K562 (cell line): Measurements from ENCODE around the gene ECI1. TPM values are rescaled to one million over a fixed set of nuclear protein-coding genes. Genes with fewer than 3 reads are reported as not detected.

Experiments used
- CHD7 ChIP-seq: fragments of 200-600 bp; sonication (generic); IDR thresholded peaks from one replicate; pipeline ENCODE4 v1.6.1; 2012; ENCODE audit warnings: mild to moderate bottlenecking, low read depth, low read length, inconsistent platforms
- DMBX1 ChIP-seq: fragments of 250-450 bp; sonication (Bioruptor Pico); IDR thresholded peaks from 2 replicates; pipeline ENCODE4 v1.8.0; 2022; ENCODE audit warnings: inconsistent platforms, mild to moderate bottlenecking, moderate library complexity, borderline replicate concordance
- HMGXB4 ChIP-seq: sonication (generic); formaldehyde crosslinking; IDR thresholded peaks from 2 replicates; pipeline ENCODE4 v1.8.1; 2023; ENCODE audit warnings: mild to moderate bottlenecking, missing genetic modification reagents
- MLLT1 ChIP-seq, 2 experiments: fragments of 450-650 bp; IDR thresholded peaks; 2 replicates each; pipeline ENCODE4 v1.6.1; 2016
- NFATC3 ChIP-seq: fragments of 450-650 bp; IDR thresholded peaks from 2 replicates; pipeline ENCODE4 v1.6.1; 2017; ENCODE audit warnings: mild to moderate bottlenecking
- POLR2G ChIP-seq: fragments of 200-400 bp; formaldehyde crosslinking; IDR thresholded peaks from 2 replicates; pipeline ENCODE4 v1.6.1; 2017; ENCODE audit warnings: low read depth, mild to moderate bottlenecking, antibody characterized with exemption, low read length, moderate library complexity
- SRF ChIP-seq, 2 experiments: fragments of 250-450, 450-650 bp in 1 of 2; sonication (Bioruptor Pico) in 1 of 2; sonication (generic) in 1 of 2; formaldehyde crosslinking; IDR thresholded peaks; 2 replicates each; pipeline versions ENCODE4 v1.5.0 to v1.5.1; 2020 to 2022; ENCODE audit warnings: mild to moderate bottlenecking in 1 of 2, missing genetic modification reagents in 1 of 2
- ZNF79 ChIP-seq: fragments of 250-450 bp; sonication (Bioruptor Pico); IDR thresholded peaks from 2 replicates; pipeline ENCODE4 v1.4.0; 2020; ENCODE audit warnings: low read depth, mild to moderate bottlenecking, moderate library complexity
- polyA plus RNA-seq, 8 experiments: library from polyadenylated mRNA; depleted of rRNA in 4 of 8; stranded (reverse) in 5 of 8; unstranded in 3 of 8; fragments of >200 nt; fragmentation: Nextera tagmentation in 2 of 8; fragmentation: Illumina TruSeq in 1 of 8; extraction: Ambion mirVana in 2 of 8; extraction: Trizol in 1 of 8; gene quantifications; 2 replicates each; pipeline versions ENCODE4 v1.2.1 to v1.2.3, GENCODE V29; 2011 to 2014; ENCODE audit warnings: inconsistent platforms in 1 of 8, missing spikeins in 1 of 8
- total RNA-seq, 7 experiments: library from RNA; depleted of rRNA in 6 of 7; stranded (reverse); fragments of >200 nt in 6 of 7; fragmentation: Illumina TruSeq in 2 of 7; extraction: Trizol in 2 of 7; gene quantifications; 2 replicates each; pipeline versions ENCODE4 v1.2.1 to v1.2.3, GENCODE V29; 2011 to 2021; ENCODE audit warnings: low replicate concordance in 1 of 7
- TF ChIP-seq, protein P1 (sequence below), 2 experiments: fragments of 450-650 bp; IDR thresholded peaks; 2 replicates each; pipeline ENCODE4 v1.6.1; 2018; ENCODE audit warnings: mild to moderate bottlenecking in 2 of 2, low read depth in 1 of 2; ENCODE audit not compliant: partially characterized antibody in 2 of 2

Gene ECI1
- total and polyA plus RNA-seq, 9 of the 15 experiments (the other 6 are each of a cell fraction or from before 2014, with no cell fraction given): 4.7 to 189 (median 54.0) TPM

DNA sequence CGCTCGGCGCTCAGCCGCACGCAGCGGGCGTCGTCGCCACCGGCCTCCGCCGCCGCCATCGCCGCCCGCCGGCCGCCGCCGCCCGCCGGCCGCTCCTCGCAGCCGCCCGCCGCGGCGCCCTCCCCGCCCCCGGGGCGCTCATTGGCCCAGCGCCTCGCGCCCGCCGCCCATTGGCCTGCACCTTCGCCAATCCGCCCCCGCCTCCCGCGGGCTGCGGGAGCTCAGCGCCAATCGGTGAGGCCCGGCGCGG, 36.7 kb downstream of the ECI1 start, which contains the start of gene PGP (continued):
- TF ChIP-seq CHD7 (no peak), NFATC3 (no peak), MLLT1 (IDR thresholded peaks at IDR 0.05) (peak in 1 of 2 experiments; percentile 97; a peak in 2 of 4 replicates), POLR2G (no peak), ZNF79 (CRISPR knock-in tag) (no peak), DMBX1 (CRISPR knock-in tag) (peak; percentile 91; the same call in 1 of the 2 replicates), SRF (CRISPR knock-in tag; IDR thresholded peaks at IDR 0.05) (0 out of 4 replicates have a peak, but pooled peaks of 1 of the 2 experiments have one; percentile 56), HMGXB4 (CRISPR knock-in tag) (no peak)
- TF ChIP-seq, protein P1, sequence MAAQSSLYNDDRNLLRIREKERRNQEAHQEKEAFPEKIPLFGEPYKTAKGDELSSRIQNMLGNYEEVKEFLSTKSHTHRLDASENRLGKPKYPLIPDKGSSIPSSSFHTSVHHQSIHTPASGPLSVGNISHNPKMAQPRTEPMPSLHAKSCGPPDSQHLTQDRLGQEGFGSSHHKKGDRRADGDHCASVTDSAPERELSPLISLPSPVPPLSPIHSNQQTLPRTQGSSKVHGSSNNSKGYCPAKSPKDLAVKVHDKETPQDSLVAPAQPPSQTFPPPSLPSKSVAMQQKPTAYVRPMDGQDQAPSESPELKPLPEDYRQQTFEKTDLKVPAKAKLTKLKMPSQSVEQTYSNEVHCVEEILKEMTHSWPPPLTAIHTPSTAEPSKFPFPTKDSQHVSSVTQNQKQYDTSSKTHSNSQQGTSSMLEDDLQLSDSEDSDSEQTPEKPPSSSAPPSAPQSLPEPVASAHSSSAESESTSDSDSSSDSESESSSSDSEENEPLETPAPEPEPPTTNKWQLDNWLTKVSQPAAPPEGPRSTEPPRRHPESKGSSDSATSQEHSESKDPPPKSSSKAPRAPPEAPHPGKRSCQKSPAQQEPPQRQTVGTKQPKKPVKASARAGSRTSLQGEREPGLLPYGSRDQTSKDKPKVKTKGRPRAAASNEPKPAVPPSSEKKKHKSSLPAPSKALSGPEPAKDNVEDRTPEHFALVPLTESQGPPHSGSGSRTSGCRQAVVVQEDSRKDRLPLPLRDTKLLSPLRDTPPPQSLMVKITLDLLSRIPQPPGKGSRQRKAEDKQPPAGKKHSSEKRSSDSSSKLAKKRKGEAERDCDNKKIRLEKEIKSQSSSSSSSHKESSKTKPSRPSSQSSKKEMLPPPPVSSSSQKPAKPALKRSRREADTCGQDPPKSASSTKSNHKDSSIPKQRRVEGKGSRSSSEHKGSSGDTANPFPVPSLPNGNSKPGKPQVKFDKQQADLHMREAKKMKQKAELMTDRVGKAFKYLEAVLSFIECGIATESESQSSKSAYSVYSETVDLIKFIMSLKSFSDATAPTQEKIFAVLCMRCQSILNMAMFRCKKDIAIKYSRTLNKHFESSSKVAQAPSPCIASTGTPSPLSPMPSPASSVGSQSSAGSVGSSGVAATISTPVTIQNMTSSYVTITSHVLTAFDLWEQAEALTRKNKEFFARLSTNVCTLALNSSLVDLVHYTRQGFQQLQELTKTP (IDR thresholded peaks at IDR 0.05; ENCODE audit: low read depth in 1 of 2, partially characterized antibody in 2 of 2): no peak
